Measurements from ENCODE around the gene GRIA4. TPM values are rescaled to one million over a fixed set of nuclear protein-coding genes. Genes with fewer than 3 reads are reported as not detected.

GRIA4 gene
- total RNA-seq, 1 donor: 5.2 TPM

DNA sequence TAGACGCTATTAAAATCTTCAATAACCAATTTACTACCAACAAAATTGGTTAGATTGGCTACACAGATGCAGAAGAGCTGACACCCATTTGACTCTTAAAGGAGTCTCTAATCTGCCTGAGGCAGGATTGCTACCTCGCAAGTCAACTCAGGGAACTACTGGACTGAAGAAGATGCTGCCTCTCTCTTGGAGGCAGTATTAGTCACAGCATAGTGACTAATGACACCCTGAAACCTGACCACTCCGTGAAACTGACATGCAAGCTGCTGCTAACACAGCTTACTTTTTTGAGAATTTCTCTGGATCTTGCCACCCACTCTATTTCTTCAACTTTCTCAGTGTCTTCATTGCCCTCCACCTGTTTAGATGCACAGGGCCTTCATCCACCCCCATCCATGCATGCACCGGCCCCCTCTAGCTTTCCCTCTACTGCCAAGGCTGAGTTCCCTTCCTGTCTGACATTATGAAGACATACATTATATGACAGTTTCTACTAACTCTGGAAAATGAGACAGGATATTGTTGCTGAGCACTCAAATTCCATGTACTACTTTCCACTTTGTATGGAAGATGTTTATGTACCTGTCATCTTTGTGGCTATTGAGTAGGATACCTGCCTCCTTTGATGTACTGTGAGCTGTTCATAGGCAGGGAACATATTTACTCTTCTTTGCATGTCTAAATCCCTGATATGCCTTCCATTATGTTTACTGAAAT is 229.0 kb downstream of the GRIA4 start:
- no peak for DNase-seq (ENCODE audit: low read depth)
- H3K4me3 ChIP-seq (ENCODE audit: low read depth, low read length): no peak overlapping the region
- TF ChIP-seq, protein P1, sequence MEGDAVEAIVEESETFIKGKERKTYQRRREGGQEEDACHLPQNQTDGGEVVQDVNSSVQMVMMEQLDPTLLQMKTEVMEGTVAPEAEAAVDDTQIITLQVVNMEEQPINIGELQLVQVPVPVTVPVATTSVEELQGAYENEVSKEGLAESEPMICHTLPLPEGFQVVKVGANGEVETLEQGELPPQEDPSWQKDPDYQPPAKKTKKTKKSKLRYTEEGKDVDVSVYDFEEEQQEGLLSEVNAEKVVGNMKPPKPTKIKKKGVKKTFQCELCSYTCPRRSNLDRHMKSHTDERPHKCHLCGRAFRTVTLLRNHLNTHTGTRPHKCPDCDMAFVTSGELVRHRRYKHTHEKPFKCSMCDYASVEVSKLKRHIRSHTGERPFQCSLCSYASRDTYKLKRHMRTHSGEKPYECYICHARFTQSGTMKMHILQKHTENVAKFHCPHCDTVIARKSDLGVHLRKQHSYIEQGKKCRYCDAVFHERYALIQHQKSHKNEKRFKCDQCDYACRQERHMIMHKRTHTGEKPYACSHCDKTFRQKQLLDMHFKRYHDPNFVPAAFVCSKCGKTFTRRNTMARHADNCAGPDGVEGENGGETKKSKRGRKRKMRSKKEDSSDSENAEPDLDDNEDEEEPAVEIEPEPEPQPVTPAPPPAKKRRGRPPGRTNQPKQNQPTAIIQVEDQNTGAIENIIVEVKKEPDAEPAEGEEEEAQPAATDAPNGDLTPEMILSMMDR (IDR thresholded peaks at IDR 0.05; ENCODE audit: insufficient read depth, low read depth, low read length): no peak

DNA sequence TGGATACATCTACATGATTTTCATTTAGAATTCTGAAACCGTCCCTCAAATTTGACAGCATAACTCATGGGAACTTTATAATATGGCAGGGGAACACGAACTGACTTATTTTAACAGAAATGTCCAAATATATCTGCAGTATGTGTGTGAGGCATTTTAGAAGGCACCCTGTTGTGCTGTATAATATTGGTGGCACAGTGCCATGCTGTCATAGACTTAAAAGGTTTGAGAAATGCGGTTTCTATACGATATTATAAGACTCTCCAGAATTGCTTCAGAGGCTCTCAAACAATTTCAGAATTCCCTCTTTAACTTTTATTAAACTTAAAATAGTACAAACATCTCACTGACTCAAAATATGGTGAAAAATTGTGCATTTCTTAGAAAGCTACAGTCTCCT is 230.5 kb downstream of the GRIA4 start:
- no peak for DNase-seq (ENCODE audit: low read depth)
- TF ChIP-seq, protein P1 (IDR thresholded peaks at IDR 0.05; ENCODE audit: insufficient read depth, low read depth, low read length): no peak
- H3K4me3 ChIP-seq (ENCODE audit: low read depth, low read length): no peak overlapping the region

DNA sequence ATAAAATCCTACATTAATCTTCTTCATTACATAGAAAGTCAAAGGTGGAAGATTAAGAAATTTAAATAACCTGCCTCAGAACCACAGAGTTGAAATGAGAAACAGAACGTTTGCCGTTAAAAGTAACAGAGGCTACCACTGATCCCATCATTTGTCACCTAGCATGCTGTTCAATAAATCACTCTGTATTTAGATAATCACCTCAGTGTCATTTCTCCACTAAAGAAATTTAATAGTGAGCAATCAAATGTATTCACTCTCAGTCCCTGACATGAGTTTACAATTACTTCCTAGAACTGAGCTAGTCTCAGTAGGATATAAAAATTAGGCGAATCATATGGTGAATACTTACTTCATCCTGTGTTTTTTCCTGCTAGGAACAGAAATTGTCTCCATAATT is 242.5 kb downstream of the GRIA4 start:
- TF ChIP-seq, protein P1 (IDR thresholded peaks at IDR 0.05; ENCODE audit: insufficient read depth, low read depth, low read length): no peak
- DNase-seq (ENCODE audit: low read depth): no peak

DNA sequence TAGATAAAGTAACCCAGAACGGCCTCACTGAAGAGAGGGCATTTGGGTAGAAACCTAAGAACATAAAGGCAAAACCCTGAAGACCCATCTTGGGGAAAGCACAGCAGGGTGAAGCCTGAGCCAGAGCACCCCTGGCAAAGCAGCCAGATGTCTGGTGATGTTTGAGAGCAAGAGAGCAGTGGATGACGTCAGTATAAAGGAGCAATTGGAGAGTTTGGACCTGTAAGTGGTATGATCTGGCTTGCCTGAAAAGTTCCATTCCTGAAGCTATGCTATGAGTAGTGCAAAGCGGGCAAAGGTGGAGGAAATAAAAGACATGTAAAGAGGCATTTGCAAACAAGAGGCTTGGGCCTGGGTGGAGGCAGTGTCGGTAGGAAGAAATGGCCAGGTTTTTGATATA is 244.4 kb downstream of the GRIA4 start:
- H3K4me3 ChIP-seq (ENCODE audit: low read depth, low read length): no peak overlapping the region
- DNase-seq (ENCODE audit: low read depth): no peak
- TF ChIP-seq, protein P1 (IDR thresholded peaks at IDR 0.05; ENCODE audit: insufficient read depth, low read depth, low read length): no peak

More for the DNA sequence above, 242.5 kb downstream of the GRIA4 start:
- no peak overlapping the region for H3K4me3 ChIP-seq (ENCODE audit: low read depth, low read length)

DNA sequence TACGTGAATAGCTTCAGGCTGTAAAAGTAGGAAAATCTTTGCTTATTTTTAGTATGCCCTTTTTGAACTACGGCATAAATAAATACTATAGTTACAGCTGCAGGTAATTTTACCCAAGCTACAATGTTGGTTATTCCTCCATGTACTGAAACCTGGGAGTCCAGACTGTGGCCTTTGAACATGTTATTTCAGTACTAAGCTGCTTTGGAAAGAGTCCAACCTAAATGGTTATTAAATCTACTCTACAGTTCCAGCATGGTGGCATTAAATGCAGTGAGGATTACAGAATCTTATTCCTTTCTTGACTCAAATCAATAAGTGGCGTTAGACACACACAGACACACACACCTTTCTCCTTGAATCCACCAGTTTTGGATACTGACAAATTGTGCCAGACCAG is 247.1 kb downstream of the GRIA4 start:
- no peak for DNase-seq (ENCODE audit: low read depth)
- H3K4me3 ChIP-seq (ENCODE audit: low read depth, low read length): no peak overlapping the region
- TF ChIP-seq, protein P1 (IDR thresholded peaks at IDR 0.05; ENCODE audit: insufficient read depth, low read depth, low read length): no peak

DNA sequence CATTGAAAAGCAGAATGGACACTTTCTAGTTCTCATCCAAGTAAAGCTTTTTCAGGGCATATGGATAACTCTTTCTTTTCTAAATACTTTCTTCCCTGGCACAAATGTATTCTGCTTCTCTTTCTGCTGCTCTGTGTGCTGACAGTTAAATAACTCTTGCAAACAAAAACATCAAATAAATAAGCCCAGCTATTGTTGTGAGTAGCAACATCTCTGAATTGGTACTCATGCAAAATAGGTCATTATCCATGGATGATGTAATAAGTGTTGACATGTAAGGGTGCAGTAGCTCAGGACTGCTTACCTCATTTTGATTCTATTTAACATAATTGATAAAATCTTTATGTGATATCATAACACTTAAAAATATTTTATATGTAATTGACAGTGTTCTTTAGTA is 247.9 kb downstream of the GRIA4 start:
- TF ChIP-seq, protein P1 (IDR thresholded peaks at IDR 0.05; ENCODE audit: insufficient read depth, low read depth, low read length): no peak
- H3K4me3 ChIP-seq (ENCODE audit: low read depth, low read length): no peak overlapping the region
- DNase-seq (ENCODE audit: low read depth): no peak

DNA sequence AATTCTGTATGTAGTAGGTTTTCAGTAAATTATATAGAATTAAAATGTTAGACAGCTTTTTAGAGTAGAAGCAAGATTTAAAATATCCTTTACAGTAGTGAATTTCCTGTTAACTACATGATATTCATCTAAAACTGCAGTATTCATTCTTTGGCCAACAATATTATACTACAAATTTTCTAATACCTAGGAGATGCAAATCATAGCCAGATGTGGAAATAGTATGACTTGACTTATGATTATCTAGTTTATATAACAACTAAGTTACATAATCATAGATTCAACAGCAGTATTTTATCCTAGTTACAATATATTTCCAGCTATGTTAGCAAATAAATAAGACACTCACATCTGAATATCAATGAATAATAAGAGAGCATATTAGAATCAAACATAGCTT is 249.0 kb downstream of the GRIA4 start:
- TF ChIP-seq, protein P1 (IDR thresholded peaks at IDR 0.05; ENCODE audit: insufficient read depth, low read depth, low read length): no peak
- no peak overlapping the region for H3K4me3 ChIP-seq (ENCODE audit: low read depth, low read length)
- no peak for DNase-seq (ENCODE audit: low read depth)
